ENCODE results near the gene CCNC. TPM values are rescaled to one million over a fixed set of nuclear protein-coding genes. Genes with fewer than 3 reads are reported as not detected.

Gene CCNC
- total RNA-seq, 1 donor from 2014 or later, result 85.9 TPM

DNA sequence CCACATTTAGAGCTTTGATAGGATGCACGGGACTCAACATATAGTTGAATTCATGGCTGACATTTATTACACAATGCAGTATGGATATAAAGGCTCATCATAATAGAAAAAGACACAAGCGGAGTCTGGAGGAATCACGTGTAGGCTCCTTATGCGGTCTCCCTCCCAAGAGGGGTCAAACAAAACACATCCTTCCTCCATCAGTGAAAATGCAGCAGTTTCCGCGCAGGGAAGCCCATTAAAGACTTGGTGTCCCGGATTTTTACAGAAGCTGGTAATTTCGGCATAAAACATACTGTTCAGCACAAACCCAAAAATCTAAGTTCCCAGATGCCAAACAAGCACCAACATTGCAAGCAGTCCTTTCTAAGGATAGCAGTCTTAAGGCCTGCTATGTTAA lies 54.4 kb downstream of the CCNC start:
- DNase-seq (ENCODE audit: low read depth), result no peak
- TF ChIP-seq, protein P1, sequence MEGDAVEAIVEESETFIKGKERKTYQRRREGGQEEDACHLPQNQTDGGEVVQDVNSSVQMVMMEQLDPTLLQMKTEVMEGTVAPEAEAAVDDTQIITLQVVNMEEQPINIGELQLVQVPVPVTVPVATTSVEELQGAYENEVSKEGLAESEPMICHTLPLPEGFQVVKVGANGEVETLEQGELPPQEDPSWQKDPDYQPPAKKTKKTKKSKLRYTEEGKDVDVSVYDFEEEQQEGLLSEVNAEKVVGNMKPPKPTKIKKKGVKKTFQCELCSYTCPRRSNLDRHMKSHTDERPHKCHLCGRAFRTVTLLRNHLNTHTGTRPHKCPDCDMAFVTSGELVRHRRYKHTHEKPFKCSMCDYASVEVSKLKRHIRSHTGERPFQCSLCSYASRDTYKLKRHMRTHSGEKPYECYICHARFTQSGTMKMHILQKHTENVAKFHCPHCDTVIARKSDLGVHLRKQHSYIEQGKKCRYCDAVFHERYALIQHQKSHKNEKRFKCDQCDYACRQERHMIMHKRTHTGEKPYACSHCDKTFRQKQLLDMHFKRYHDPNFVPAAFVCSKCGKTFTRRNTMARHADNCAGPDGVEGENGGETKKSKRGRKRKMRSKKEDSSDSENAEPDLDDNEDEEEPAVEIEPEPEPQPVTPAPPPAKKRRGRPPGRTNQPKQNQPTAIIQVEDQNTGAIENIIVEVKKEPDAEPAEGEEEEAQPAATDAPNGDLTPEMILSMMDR (IDR thresholded peaks at IDR 0.05; ENCODE audit: insufficient read depth, low read length, poor library complexity, severe bottlenecking), result no peak
- no peaks in the 10 kb centered on the region for H3K36me3 ChIP-seq (ENCODE audit: control insufficient read depth, insufficient read depth, low read length)
- peak overlapping the region; percentile 86 for H3K4me3 ChIP-seq (ENCODE audit: low read depth, low read length)
- H3K27me3 ChIP-seq (ENCODE audit: control insufficient read depth, insufficient read depth, low read length), result no peaks in the 10 kb centered on the region

DNA sequence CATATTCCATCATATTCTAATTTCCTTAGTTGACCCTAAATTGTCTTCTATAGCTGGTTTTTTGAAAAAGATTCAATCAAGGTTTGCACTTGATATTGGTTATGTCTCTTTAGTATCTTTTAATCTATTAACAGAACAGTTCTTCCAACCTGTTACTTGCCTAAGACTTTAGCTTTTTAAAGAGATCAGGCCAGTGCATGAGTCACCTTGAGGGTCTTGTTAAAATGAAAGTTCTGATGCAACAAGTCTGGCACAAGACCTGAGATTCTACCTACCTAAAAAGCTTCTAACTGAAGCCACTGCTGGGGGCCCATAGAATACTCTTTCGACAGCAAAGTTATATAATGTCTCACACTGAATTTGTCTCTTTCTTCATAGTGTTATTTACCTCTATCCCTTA lies 56.4 kb downstream of the CCNC start:
- TF ChIP-seq, protein P1 (IDR thresholded peaks at IDR 0.05; ENCODE audit: insufficient read depth, low read length, poor library complexity, severe bottlenecking), result no peak
- no peak for DNase-seq (ENCODE audit: low read depth)
- Histone ChIP-seq H3K27me3 (ENCODE audit: control insufficient read depth, insufficient read depth, low read length) (no peaks in the 10 kb centered on the region), H3K36me3 (ENCODE audit: control insufficient read depth, insufficient read depth, low read length) (no peaks in the 10 kb centered on the region), H3K4me3 (ENCODE audit: low read depth, low read length) (no peak overlapping the region)

DNA sequence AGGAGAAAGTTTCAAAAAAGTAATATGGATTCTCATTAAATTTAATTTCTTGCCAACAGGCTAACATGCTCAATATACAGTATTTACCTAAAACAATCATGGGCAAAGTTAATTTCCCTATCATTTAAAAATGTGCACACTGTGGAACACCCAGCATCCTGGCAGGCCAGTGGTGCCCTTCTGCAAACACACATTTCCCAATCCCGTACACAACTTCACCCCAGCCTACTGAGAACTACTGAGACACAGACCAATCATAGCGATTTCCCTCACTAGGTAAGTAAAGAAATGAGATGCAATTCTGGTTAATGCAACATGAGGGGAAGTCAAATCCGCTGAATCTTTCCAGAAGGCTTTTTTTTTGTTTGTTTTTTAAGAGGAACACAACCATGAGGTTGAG lies 60.8 kb downstream of the CCNC start:
- H3K27me3 ChIP-seq (ENCODE audit: control insufficient read depth, insufficient read depth, low read length), result no peaks in the 10 kb centered on the region
- TF ChIP-seq, protein P1 (IDR thresholded peaks at IDR 0.05; ENCODE audit: insufficient read depth, low read length, poor library complexity, severe bottlenecking), result no peak
- no peak for DNase-seq (ENCODE audit: low read depth)
- no peaks in the 10 kb centered on the region for H3K36me3 ChIP-seq (ENCODE audit: control insufficient read depth, insufficient read depth, low read length)
- H3K4me3 ChIP-seq (ENCODE audit: low read depth, low read length), result no peak overlapping the region

DNA sequence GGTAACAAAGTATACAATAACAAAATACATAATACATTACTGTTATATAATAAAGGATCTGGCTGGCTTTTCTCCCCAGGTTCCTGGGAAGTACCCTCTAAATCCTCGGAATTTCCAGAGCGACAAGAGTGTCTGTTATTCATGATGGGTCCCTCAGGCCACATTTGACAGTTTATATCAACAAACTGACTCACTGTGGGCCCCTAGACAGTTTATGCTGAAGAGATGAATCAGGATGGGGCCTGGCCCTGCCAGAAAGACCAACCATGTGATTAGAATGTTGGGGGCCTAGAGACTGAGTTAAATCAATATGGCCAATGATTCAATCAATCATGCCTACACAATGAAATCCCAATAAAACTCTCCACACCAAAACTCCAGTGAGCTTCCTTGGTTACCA lies 66.7 kb downstream of the CCNC start:
- Histone ChIP-seq H3K4me3 (ENCODE audit: low read depth, low read length) (no peak overlapping the region), H3K36me3 (ENCODE audit: control insufficient read depth, insufficient read depth, low read length) (no peaks in the 10 kb centered on the region), H3K27me3 (ENCODE audit: control insufficient read depth, insufficient read depth, low read length) (no peaks in the 10 kb centered on the region)
- TF ChIP-seq, protein P1 (IDR thresholded peaks at IDR 0.05; ENCODE audit: insufficient read depth, low read length, poor library complexity, severe bottlenecking), result no peak
- no peak for DNase-seq (ENCODE audit: low read depth)

DNA sequence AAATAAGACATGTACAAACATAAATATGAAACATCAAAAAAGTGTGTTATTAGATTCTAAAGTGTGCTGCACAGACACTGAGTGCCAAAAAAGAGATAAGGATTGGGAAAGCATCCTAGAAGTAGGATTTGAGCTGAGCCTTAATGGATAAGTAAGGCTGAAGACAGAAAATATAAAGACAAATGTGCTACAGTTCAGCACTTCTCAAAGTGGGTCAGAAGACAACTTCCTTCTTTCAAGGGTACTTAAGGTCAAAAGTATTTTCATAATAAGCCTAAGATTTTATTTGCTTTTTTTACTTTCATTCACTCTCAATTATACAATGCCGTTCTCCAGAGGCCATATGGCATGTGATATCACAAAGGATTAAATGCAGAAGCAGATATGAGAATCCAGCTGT lies 70.0 kb downstream of the CCNC start:
- Histone ChIP-seq H3K36me3 (ENCODE audit: control insufficient read depth, insufficient read depth, low read length) (no peaks in the 10 kb centered on the region), H3K27me3 (ENCODE audit: control insufficient read depth, insufficient read depth, low read length) (no peaks in the 10 kb centered on the region), H3K4me3 (ENCODE audit: low read depth, low read length) (no peak overlapping the region)
- TF ChIP-seq, protein P1 (IDR thresholded peaks at IDR 0.05; ENCODE audit: insufficient read depth, low read length, poor library complexity, severe bottlenecking), result no peak
- DNase-seq (ENCODE audit: low read depth), result no peak

DNA sequence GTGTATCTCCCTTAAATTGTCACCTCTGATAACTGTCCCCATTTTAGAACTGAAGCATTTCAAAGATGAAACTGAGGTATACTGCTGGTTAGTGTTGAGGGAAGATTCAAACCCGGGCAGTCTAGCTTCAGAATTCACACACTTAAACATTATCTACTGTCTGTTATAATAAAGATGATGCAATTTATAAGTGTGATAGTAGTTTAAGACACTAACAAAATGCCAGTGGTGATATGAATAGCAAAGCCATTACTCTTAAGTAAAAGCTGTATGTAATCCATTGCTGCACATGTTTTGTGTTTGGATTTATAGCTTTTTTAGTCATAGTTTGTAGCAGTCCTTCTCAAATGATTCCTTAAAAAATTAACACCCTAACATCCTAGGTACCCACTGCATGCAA lies 73.0 kb downstream of the CCNC start:
- no peaks in the 10 kb centered on the region for H3K27me3 ChIP-seq (ENCODE audit: control insufficient read depth, insufficient read depth, low read length)
- H3K4me3 ChIP-seq (ENCODE audit: low read depth, low read length), result no peak overlapping the region
- no peaks in the 10 kb centered on the region for H3K36me3 ChIP-seq (ENCODE audit: control insufficient read depth, insufficient read depth, low read length)
- DNase-seq (ENCODE audit: low read depth), result no peak
- TF ChIP-seq, protein P1 (IDR thresholded peaks at IDR 0.05; ENCODE audit: insufficient read depth, low read length, poor library complexity, severe bottlenecking), result no peak

Data from kidney epithelial cell (primary cell).